HG03565 (cell line): ENCODE data around the gene UGT1A8.
"Not testable (repeated sequence)": the region's sequence is repeated elsewhere in the genome, so short reads cannot be mapped to it uniquely, and the experiment has no call there.

Source experiments
- ATAC-seq: cut with Tn5 transposase; IDR thresholded peaks from one replicate; pipeline ENCODE4 v1.9.1; 2021; ENCODE audit warnings: mild to moderate bottlenecking, moderate library complexity; ENCODE audit not compliant: unreplicated experiment

The UGT1A8 gene

DNA sequence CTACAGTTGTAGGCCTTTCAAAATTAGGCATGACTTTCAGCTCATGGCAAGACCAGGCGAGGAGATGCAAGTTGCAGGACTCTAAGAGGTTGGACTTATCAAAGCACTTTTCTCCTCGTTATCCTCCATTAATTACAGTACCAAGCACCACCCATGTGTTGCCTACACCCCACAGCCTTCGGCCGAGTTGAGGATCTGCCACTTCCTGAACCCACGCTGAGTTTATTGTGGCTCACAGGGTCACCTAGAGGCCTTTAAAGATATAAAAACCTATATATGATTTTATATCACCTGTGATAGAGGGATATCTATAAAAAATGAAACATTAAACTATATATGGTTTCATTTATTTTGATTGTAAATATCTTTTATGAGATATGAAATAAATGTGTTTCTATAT lies 21.4 kb downstream of the UGT1A8 start:
- ATAC-seq, result no peak

DNA sequence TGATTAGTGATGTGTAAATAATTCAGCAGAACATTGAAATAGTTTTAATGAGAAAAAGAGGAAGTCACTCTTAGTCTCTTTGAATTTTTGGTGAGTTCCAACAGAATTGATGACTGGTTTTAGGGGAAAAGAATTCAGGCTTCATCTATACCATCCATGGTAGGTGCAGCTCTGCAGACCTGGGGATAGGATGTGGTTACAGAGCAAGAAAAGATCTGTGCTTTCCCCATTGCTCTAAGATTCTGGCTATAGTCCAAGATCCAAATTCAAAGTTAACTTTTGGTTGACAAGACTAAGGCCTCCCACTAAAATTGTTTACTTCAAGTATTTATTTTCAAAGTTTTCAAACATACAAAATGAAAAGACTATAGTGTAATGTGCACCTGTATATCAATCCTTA lies 22.4 kb downstream of the UGT1A8 start:
- ATAC-seq, result no peak

DNA sequence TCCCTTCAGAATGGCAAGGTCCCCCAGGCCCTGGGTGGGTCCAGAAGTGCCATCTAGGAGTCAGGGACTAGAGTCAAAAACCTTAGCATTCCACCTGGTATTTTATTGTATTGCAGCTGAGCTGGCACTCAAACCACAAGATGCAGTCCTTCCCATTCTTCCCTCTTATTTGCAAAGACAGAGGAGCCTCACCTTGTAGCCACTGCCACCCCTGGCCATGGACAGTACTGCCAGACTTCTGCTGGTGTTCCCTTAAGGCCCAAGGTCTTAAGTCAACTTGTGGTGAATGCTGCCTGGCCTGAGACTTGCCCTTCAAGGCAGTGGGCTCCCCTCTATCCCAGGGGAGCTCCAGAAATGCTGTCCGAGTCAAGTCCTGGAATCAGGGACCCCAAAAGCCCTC lies 25.7 kb downstream of the UGT1A8 start:
- ATAC-seq, result no peak

DNA sequence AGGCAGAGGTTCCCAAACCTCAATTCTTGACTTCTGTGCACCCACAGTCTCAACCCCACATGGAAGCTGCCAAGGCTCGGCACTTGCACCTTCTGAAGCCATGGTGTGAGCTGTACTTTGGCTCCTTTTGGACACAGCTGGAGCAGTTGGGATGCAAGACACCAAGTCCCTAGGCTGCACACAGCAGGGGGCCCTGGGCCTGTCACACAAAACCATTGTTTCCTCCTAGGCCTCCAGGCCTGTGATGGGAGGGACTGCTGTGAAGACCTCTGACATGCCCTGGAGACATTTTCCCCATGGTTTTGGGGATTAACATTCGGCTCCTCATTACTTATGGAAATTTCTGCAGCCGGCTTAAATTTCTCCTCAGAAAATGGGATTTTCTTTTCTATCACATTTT lies 28.6 kb downstream of the UGT1A8 start:
- ATAC-seq, result not testable (repeated sequence)

DNA sequence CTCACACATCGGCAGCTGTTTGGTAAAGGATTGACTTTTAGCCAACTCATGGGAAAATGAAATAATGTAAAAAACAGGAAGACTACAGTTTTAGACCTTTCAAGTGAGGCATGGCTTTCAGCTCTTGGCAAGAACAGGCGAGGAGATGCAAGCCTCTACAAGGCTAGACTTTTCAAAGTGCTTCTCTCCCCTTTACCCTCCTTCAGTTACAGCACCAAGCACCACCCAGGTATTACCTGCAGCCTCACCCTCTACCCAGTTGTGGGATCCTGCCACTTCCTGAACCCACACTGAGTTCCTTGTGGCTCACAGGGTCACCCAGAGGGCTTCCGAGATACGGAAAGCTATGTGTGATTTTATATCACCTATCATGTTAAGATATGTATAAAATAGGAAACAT lies 33.5 kb downstream of the UGT1A8 start:
- ATAC-seq, result no peak

GRCh38 chr2:233651430-233651829 lies 34.0 kb downstream of the UGT1A8 start:
- no peak for ATAC-seq

GRCh38 chr2:233654501-233654900 lies 37.1 kb downstream of the UGT1A8 start:
- ATAC-seq, result no peak

GRCh38 chr2:233655043-233655442 lies 37.6 kb downstream of the UGT1A8 start:
- no peak for ATAC-seq

GRCh38 chr2:233655943-233656342 lies 38.5 kb downstream of the UGT1A8 start:
- ATAC-seq, result not testable (repeated sequence)

DNA sequence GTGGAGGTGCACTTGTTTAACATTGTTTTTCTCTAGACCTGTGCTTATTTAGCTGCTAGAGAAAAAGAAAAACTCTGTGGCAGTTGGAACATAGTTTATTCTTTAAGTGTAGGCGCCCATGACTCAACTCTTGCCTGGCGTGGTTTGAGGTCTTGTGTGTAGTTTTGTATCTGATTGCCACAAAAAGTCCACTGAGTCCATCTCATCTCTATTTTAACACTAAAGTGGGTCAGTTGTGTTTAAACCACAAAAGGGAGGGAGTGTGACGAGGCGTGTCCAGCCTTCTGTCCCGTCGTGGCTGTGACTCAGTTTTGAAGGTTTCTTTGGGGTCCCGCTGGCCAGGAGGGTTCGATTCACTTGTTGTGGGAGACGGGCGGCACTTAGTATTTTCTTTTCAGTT lies 39.0 kb downstream of the UGT1A8 start:
- no peak for ATAC-seq

GRCh38 chr2:233658610-233659009 lies 41.2 kb downstream of the UGT1A8 start:
- no peak for ATAC-seq

GRCh38 chr2:233663911-233664310 lies 46.5 kb downstream of the UGT1A8 start:
- no peak for ATAC-seq

GRCh38 chr2:233668605-233669260 lies 51.3 kb downstream of the UGT1A8 start:
- ATAC-seq, result no peak

GRCh38 chr2:233671290-233672161 lies 54.1 kb downstream of the UGT1A8 start, which contains the start of gene UGT1A9:
Gene UGT1A9, plus strand, starts transcription at chr2:233671898. Its CDS starts 37 bp downstream, at chr2:233671935.
- ATAC-seq, result no peak

DNA sequence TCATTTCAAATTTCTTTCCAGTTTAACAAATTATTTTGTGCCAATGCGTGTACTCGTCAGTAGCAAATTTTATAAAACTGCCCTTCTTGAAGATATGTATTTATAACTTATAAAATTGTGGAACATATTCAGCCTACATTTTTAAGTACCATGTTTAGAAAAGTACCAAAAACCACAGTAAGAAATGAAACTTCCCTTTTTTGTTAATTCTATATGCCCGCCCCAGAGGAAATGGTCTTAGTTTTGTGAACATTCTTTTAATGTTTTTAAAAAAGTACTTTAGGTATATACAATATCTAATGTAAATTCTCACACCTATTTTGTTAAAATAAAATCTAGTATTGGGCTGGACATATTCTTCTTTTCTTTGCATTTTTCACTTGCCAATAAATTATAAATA lies 55.5 kb downstream of the UGT1A8 start:
- no peak for ATAC-seq

GRCh38 chr2:233673896-233674295 lies 56.5 kb downstream of the UGT1A8 start:
- no peak for ATAC-seq

DNA sequence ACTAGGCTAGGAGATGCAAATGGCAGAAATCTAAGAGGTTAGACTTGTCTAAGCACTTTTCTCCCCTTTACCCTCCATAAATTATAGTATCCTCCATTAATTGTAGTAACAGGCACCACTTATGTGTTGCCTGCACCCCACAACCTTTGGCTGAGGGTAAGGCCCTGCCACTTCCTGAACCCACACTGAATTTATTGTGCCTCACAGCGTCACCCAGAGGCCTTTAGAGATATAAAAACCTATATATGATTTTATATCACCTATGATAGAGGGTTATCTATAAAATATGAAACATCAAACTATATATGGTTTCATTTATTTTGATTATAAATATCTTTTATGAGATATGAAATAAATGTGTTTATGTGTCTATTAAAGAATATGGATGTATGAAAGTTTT lies 56.9 kb downstream of the UGT1A8 start:
- no peak for ATAC-seq

- no peak for ATAC-seq
Measured at GRCh38 chr2:233674995-233675394, 57.6 kb downstream of the UGT1A8 start.

DNA sequence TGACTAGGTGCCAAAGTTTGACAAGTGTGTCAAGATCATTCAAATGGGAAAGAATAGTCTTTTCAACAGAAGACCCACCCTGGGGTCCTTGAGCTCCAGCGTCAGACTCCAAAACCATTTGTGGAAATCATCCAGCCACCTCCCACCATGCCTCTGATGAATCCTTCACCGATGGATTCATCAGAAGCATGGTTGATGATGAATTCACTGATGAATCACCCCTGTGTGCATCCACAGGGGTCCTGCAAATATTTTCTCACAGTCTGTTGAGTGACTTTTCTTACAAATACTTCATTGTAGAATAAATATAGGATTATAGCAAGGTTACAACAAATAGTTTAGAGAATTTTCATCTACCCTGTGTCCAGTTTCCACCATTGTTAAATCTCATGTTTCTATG lies 58.6 kb downstream of the UGT1A8 start:
- ATAC-seq, result no peak

- ATAC-seq, result no peak
Measured at GRCh38 chr2:233679196-233679595, 61.8 kb downstream of the UGT1A8 start.

DNA sequence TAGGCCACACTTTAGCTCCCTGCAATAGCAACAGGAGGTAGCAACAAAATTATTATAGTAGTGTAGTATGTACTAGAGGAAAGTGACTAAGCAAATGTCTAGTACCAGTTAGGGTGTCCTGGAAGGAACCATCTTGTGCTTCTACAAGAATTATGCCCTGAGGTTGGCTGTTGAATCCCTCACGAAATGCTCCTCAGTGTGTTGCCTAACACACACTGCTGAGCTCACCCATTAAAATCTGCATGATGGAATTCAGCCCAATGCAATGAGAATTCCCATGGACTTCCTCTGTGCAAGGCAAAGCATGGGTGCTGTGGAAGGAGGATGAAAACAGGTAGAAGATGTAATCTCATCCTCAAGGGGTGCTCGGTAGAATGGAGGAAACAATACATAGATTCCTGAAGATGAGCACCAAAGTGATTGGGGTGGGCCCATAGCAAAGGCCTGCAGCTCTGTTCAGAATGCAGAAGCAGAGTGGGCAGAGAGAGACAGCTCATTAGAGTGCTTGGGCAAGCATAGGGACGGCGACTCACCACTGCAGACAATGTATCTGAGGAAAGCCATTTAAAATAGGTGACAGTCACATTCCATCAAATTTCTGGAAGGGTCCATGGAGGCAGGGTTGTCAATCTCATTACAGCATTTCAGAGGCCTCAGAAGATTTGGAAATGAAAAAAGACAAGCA lies 63.1 kb downstream of the UGT1A8 start:
- ATAC-seq, result no peak
